HCT116 (cell line): ENCODE measurements around the gene METTL22.

Experiments
- CBX3 ChIP-seq: IDR thresholded peaks from 2 replicates; pipeline ENCODE4 v1.6.1; 2012; ENCODE audit warnings: low read depth
- CEBPB ChIP-seq: IDR thresholded peaks from 2 replicates; pipeline ENCODE4 v1.6.1; 2012; ENCODE audit warnings: low read depth
- CTCF ChIP-seq, 3 experiments: fragments of 200-600 bp in 1 of 3; sonication (generic) in 1 of 3; IDR thresholded peaks in 2 of 3; conservative IDR thresholded peaks in 1 of 3; 2 replicates each; pipeline ENCODE4 v1.5.1; 2012 to 2017; ENCODE audit warnings: low read depth in 2 of 3, low read length in 2 of 3, antibody characterized with exemption in 1 of 3, borderline replicate concordance in 1 of 3, control low read depth in 1 of 3, mild to moderate bottlenecking in 1 of 3, mixed read lengths in 1 of 3, mixed run types in 1 of 3, moderate library complexity in 1 of 3; ENCODE audit not compliant: insufficient read depth in 1 of 3
- EGR1 ChIP-seq: IDR thresholded peaks from 2 replicates; pipeline ENCODE4 v1.6.1; 2012; ENCODE audit warnings: low read depth
- EZH2 ChIP-seq: fragments of 200-600 bp; sonication (generic); IDR thresholded peaks from 2 replicates; pipeline ENCODE4 v1.6.1; 2017; ENCODE audit warnings: antibody characterized with exemption, mixed run types
- FOSL1 ChIP-seq: IDR thresholded peaks from 2 replicates; pipeline ENCODE4 v1.6.1; 2012; ENCODE audit warnings: low read depth
- JUND ChIP-seq: IDR thresholded peaks from 2 replicates; pipeline ENCODE4 v1.6.1; 2012
- POLR2A ChIP-seq: IDR thresholded peaks from 2 replicates; pipeline ENCODE4 v1.7.0; 2011; ENCODE audit warnings: borderline replicate concordance; ENCODE audit not compliant: insufficient read depth, insufficient read length; ENCODE audit errors: extremely low read depth
- RAD21 ChIP-seq: IDR thresholded peaks from 2 replicates; pipeline ENCODE4 v1.6.1; 2012; ENCODE audit warnings: low read depth, mild to moderate bottlenecking
- SP1 ChIP-seq: IDR thresholded peaks from 2 replicates; pipeline ENCODE4 v1.6.1; 2012; ENCODE audit warnings: low read depth
- ZFX ChIP-seq: fragments of 450-650 bp; IDR thresholded peaks from 2 replicates; pipeline ENCODE4 v1.6.1; 2017
- ZNF274 ChIP-seq: fragments of 200-500 bp; sonication (Bioruptor generic); IDR thresholded peaks from 2 replicates; pipeline ENCODE4 v1.6.1; 2014; ENCODE audit warnings: mild to moderate bottlenecking, low read depth, low read length, inconsistent platforms
- TF ChIP-seq, protein P1 (sequence below): IDR thresholded peaks from 2 replicates; pipeline ENCODE4 v1.6.1; 2012
- TF ChIP-seq, protein P2 (sequence below): IDR thresholded peaks from 2 replicates; pipeline ENCODE4 v1.6.1; 2012

DNA sequence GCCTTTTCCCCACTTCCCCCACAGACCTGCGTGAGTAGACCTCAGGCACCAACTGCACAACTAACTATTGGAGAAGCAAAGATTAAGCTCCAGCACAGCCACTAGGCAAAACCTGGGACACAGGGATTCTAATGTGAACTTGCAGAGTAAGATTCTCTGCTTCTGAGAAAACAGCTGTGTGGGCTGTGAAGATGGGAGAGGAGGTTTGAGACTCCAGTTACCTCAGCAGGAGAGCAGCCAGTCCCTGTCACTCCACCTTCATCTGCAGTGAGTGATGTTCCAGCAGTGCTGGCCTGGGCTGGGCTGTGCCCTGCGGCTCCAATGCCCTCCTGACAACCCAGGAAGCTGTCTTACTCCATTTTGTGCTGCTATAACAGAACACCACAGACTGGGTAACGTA is 34.9 kb downstream of the METTL22 start:
- TF ChIP-seq CTCF (IDR thresholded peaks at IDR 0.05 in 2 of 3, conservative IDR thresholded peaks at IDR 0.05 in 1 of 3; ENCODE audit: borderline replicate concordance in 1 of 3, insufficient read depth in 1 of 3, low read depth in 2 of 3, low read length in 2 of 3) (no peak), POLR2A (no peak), JUND (no peak), CEBPB (no peak), ZNF274 (no peak), EZH2 (no peak), SP1 (no peak), EGR1 (no peak), CBX3 (no peak), RAD21 (no peak), FOSL1 (no peak), ZFX (no peak)
- TF ChIP-seq, protein P1, sequence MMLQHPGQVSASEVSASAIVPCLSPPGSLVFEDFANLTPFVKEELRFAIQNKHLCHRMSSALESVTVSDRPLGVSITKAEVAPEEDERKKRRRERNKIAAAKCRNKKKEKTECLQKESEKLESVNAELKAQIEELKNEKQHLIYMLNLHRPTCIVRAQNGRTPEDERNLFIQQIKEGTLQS, result no peak
- TF ChIP-seq, protein P2, sequence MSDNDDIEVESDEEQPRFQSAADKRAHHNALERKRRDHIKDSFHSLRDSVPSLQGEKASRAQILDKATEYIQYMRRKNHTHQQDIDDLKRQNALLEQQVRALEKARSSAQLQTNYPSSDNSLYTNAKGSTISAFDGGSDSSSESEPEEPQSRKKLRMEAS, result no peak
